ENCODE data around the gene NOXA1. TPM values are rescaled to one million over a fixed set of nuclear protein-coding genes. Genes with fewer than 3 reads are reported as not detected.

NOXA1 gene
- total RNA-seq, 4 donors from 2014 or later: 6.3 to 11.4 (median 10.1) TPM

- no peak for DNase-seq (ENCODE audit: low spot score in 2 of 2)
- Histone ChIP-seq H3K9me3 (no peaks in the 10 kb centered on the region), H3K27ac (peak overlapping the region; percentile 60 to 92 (median 86)), H3K27me3 (no peaks in the 10 kb centered on the region), H3K4me3 (peak overlapping the region; percentile 46 to 77 (median 70)), H3K36me3 (no peaks in the 10 kb centered on the region), H3K4me1 (peaks cover 0 to 38% (median 19%) of the 10 kb centered on the region in 4 donors)
- no peak for TF ChIP-seq EP300 (IDR thresholded peaks at IDR 0.05)
- no peak for TF ChIP-seq POLR2A (IDR thresholded peaks at IDR 0.05)
- TF ChIP-seq CTCF (IDR thresholded peaks at IDR 0.05): peak in 3 of 5 experiments; percentile 27 to 47 (median 39)
- WGBS, 2 donors: 22 to 40% methylated on average over 9 to 49 of the region's 77 CpGs
These were observed 510 bp downstream of the NOXA1 start for GRCh38 chr9:137423514-137424291.

GRCh38 chr9:137426018-137426681 is 3.0 kb downstream of the NOXA1 start:
- Histone ChIP-seq H3K9me3 (no peaks in the 10 kb centered on the region), H3K36me3 (no peaks in the 10 kb centered on the region), H3K4me1 (peaks cover 0 to 33% (median 18%) of the 10 kb centered on the region in 4 donors), H3K4me3 (no peak overlapping the region), H3K27ac (no peak overlapping the region), H3K27me3 (no peaks in the 10 kb centered on the region)
- no peak for DNase-seq (ENCODE audit: low spot score in 2 of 2)
- WGBS, 2 donors: 73 to 77% methylated on average over 14 to 16 of the region's 18 CpGs
- no peak for TF ChIP-seq CTCF (IDR thresholded peaks at IDR 0.05)
- no peak for TF ChIP-seq EP300 (IDR thresholded peaks at IDR 0.05)
- no peak for TF ChIP-seq POLR2A (IDR thresholded peaks at IDR 0.05)

- Histone ChIP-seq H3K9me3 (no peaks in the 10 kb centered on the region), H3K36me3 (no peaks in the 10 kb centered on the region), H3K4me3 (no peak overlapping the region), H3K27me3 (no peaks in the 10 kb centered on the region), H3K27ac (no peak overlapping the region), H3K4me1 (peaks cover 0 to 19% (median 8%) of the 10 kb centered on the region in 4 donors)
- WGBS, 2 donors: 72 to 77% methylated on average over 7 to 25 of the region's 27 CpGs
- no peak for DNase-seq (ENCODE audit: low spot score in 2 of 2)
- TF ChIP-seq EP300 (IDR thresholded peaks at IDR 0.05): no peak
- TF ChIP-seq POLR2A (IDR thresholded peaks at IDR 0.05): no peak
- no peak for TF ChIP-seq CTCF (IDR thresholded peaks at IDR 0.05)
These were observed 4.5 kb downstream of the NOXA1 start for GRCh38 chr9:137427454-137428310.

- Histone ChIP-seq H3K9me3 (no peaks in the 10 kb centered on the region), H3K4me3 (no peak overlapping the region), H3K27ac (no peak overlapping the region), H3K27me3 (no peaks in the 10 kb centered on the region), H3K4me1 (peaks cover 0 to 19% (median 8%) of the 10 kb centered on the region in 4 donors), H3K36me3 (peaks cover 0 to 5% (median 0%) of the 10 kb centered on the region in 3 donors)
- no peak for TF ChIP-seq EP300 (IDR thresholded peaks at IDR 0.05)
- no peak for TF ChIP-seq POLR2A (IDR thresholded peaks at IDR 0.05)
- TF ChIP-seq CTCF (IDR thresholded peaks at IDR 0.05): no peak
- no peak for DNase-seq (ENCODE audit: low spot score in 2 of 2)
- 57 to 70% methylated on average over 1 to 5 of the region's 6 CpGs for WGBS, 2 donors
These were observed 5.1 kb downstream of the NOXA1 start for GRCh38 chr9:137428311-137428630.
